GM18867 (cell line): Measurements from ENCODE around the gene CNNM4.
A peak's percentile ranks its signal among the peaks of the same experiment; 100 is the strongest.

ENCODE experiments used
- ATAC-seq: cut with Tn5 transposase; IDR thresholded peaks from one replicate; pipeline ENCODE4 v1.9.1; 2021; ENCODE audit warnings: mild to moderate bottlenecking, moderate library complexity; ENCODE audit not compliant: unreplicated experiment

Gene CNNM4

DNA sequence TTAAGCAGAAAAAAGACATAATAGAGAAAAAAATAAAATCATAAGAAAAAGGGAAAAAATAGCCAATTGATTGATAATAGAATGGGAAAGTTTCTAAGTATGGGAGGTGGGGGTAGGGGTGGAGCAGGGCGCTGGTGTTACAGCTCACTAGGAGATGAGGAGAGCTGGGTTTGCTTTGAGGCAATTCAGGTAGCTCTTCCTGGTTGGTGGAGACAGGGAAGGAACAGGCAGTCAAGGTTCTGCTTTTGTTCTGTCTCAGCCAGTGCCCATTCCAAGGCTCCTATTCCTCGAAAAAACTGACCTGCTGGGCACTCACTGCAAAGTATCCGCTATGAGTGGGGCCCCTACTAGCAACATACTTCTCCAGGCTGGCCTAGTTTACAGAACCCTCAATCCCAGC, 1.7 kb upstream of the CNNM4 start:
- ATAC-seq = no peak

DNA sequence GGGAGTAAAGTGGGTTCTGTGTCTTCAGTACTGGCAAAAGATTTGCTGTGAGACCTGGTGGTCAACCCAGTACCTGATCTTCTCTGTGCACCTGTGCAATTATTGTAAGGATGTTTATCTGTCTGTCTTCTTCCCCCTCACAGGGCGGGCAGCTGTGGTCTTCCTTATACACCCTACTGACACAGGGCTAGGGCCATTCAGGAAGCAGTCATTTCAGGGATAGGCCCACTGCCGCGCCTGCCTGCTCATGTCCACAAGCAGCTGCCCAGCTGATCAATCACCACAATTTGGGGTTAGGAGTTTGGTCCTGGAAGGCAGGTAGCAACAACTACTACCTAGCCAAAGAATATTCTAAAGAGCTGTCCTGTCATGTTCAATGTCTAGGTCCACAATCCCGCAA, 1.2 kb upstream of the CNNM4 start:
- ATAC-seq = no peak

GRCh38 chr2:96760986-96761832, 507 bp downstream of the CNNM4 start:
- peak; percentile 2 for ATAC-seq

- no peak for ATAC-seq
These were observed 2.0 kb downstream of the CNNM4 start for GRCh38 chr2:96762529-96763311.

- no peak for ATAC-seq
These were observed 3.0 kb downstream of the CNNM4 start for GRCh38 chr2:96763511-96764252.

- no peak for ATAC-seq
These were observed 3.5 kb downstream of the CNNM4 start for GRCh38 chr2:96764253-96764637.

- no peak for ATAC-seq
These were observed 6.6 kb downstream of the CNNM4 start for GRCh38 chr2:96767135-96767871.

GRCh38 chr2:96768083-96768561, 7.4 kb downstream of the CNNM4 start:
- peak; percentile 49 for ATAC-seq

GRCh38 chr2:96769814-96770213, 9.1 kb downstream of the CNNM4 start:
- ATAC-seq = no peak

- no peak for ATAC-seq
These were observed 9.9 kb downstream of the CNNM4 start for GRCh38 chr2:96770442-96771202.

DNA sequence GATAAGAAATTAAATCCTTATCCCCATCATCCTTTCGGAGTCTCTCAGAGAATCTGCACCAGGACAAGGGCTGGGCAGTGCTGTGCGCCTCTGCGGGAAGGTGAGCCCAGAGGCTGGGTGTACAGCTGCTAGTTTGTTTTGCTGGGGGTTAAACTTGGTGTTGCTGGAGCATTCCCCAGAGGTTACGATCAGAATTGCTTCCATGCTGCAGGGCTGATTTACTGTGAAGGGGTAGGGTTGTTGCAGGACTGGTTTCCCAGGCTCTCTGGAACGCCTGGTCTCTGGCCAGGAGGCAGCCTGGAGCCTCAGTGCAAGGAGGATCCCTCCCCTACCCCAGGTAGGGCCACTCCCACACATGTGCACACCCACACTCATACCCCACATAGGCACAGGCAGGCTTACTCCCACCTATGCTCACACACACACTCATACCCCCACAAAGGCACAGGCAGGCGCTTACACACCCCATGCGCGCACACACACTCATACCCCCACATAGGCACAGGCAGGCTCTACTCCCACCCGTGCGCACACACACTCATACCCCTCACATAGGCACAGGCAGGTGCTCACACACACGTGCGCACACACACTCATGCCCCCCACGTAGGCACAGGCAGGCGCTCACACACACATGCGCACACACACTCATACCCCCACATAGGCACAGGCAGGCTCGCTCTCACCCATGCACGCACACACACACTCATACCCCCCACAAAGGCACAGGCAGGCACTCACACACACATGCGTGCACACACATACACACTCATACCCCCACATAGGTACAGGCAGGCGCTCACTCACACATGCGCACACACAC, 11.3 kb downstream of the CNNM4 start:
- no peak for ATAC-seq

GRCh38 chr2:96772903-96773671, 12.4 kb downstream of the CNNM4 start:
- ATAC-seq = no peak

- ATAC-seq = no peak
These were observed 13.2 kb downstream of the CNNM4 start for GRCh38 chr2:96773922-96774321.

GRCh38 chr2:96775160-96775559, 14.5 kb downstream of the CNNM4 start:
- ATAC-seq = no peak

GRCh38 chr2:96783388-96783787, 22.7 kb downstream of the CNNM4 start:
- no peak for ATAC-seq

DNA sequence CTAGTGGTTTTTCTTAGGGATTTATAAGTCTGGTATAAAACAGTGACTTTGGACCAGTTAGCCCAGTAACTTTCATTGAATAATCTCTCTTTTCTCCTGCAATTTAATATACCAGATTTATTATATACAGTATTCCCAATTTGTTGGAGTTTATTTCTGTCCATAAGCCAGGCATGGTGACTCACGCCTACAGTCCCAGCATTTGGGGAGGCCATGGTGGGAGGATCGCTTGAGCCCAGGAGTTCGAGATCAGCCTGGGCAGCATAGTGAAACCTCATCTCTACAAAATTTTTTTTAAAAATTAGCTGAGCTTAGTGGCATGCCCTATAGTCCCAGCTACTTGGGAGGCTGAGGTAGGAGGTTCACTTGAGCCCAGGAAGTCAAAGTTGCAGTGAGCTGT, 26.7 kb downstream of the CNNM4 start:
- ATAC-seq = no peak

DNA sequence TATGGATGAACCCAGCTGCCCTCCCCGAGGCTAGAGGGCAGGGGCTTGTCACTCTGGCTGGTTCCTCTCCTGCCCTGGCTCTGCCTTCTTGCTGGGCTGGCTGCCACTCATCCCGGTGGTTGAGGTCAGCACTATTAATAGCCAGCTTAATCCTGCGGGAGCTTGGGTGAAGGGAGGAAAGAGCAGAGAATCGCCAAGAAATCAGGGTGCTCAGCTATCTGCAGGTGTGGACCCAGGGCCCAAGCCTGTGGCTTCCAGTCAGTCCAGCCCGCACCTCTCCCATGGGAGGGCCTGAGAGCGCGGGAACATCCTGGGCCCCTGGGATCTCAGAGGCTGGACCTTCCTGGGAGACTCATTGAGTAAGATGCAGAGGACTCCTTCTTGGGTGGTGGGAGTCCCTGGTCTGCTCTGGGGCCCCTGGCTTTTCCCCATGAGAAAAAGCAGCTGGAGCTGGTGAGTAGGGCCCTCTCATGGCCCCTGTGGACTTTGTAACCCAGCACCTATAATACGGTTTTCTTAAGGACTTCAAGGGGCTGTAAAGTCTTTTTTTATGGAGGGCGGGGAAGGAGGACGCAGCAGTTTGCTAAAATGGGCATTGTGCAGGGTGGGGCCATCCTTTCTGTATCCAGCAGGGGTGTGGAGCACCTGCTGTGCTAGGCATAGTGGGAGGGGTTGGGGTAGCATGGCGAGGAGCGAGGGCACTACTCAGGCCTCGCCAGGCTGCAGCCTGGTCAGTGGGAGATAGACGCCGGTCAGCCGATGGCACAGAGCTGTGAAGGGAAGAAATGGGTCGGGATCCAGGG, 27.9 kb downstream of the CNNM4 start:
- ATAC-seq = no peak

DNA sequence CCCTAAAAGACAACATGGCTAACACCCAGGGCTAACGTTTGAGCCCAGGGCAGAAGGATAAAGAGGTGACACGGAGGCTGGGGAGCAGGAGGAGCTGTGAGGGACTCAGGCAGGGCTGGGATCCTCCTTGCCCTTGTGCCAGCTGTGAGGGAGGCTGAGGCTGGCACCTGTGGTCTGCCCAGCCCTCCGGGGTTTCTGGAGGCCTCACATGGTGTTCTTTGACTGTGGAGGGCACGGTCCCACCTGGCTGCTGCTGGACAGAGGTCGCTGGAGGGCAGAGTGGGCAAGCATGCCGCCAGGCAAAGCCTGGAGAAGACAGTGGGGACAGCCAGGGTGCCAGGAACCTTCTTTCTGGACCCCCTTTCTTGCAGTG, 28.5 kb downstream of the CNNM4 start:
- ATAC-seq = no peak
